HepG2 (cell line): ENCODE data around the gene LRRC15. TPM values are rescaled to one million over a fixed set of nuclear protein-coding genes. Genes with fewer than 3 reads are reported as not detected.
A peak's percentile ranks its signal among the peaks of the same experiment; 100 is the strongest.

Experiments
- ARNT2 ChIP-seq: sonication (generic); formaldehyde crosslinking; IDR thresholded peaks from 2 replicates; pipeline ENCODE4 v1.8.0; 2022; ENCODE audit warnings: mild to moderate bottlenecking, low read depth, missing genetic modification reagents, moderate library complexity
- BORCS8-MEF2B ChIP-seq: sonication (generic); formaldehyde crosslinking; IDR thresholded peaks from 2 replicates; pipeline ENCODE4 v1.8.0; 2022; ENCODE audit warnings: mild to moderate bottlenecking, missing genetic modification reagents
- CHD2 ChIP-seq: IDR thresholded peaks from 2 replicates; pipeline ENCODE4 v1.6.1; 2011; ENCODE audit warnings: low read depth, low read length, improper control_type of control experiment
- FOSL2 ChIP-seq: sonication (generic); formaldehyde crosslinking; IDR thresholded peaks from 2 replicates; pipeline ENCODE4 v1.4.0; 2020; ENCODE audit warnings: missing genetic modification reagents
- HOXA7 ChIP-seq: sonication (generic); formaldehyde crosslinking; IDR thresholded peaks from 2 replicates; pipeline ENCODE4 v1.8.1; 2022; ENCODE audit warnings: mild to moderate bottlenecking, missing genetic modification reagents, moderate library complexity
- HOXA9 ChIP-seq: sonication (generic); formaldehyde crosslinking; IDR thresholded peaks from 2 replicates; pipeline ENCODE4 v1.8.1; 2022; ENCODE audit warnings: missing genetic modification reagents, mild to moderate bottlenecking, moderate library complexity, borderline replicate concordance
- KLF9 ChIP-seq: IDR thresholded peaks from 2 replicates; pipeline ENCODE4 v1.6.1; 2016; ENCODE audit warnings: low read depth
- MAF1 ChIP-seq: sonication (generic); formaldehyde crosslinking; IDR thresholded peaks from 2 replicates; pipeline ENCODE4 v1.5.0; 2020; ENCODE audit warnings: missing genetic modification reagents, borderline replicate concordance
- NBN ChIP-seq: fragments of 450-650 bp; conservative IDR thresholded peaks from 2 replicates; pipeline ENCODE4 v1.6.1; 2017
- NCOA1 ChIP-seq: sonication (generic); formaldehyde crosslinking; IDR thresholded peaks from 2 replicates; pipeline ENCODE4 v1.9.0; 2021; ENCODE audit warnings: missing genetic modification reagents
- NFE2L1 ChIP-seq: sonication (generic); formaldehyde crosslinking; IDR thresholded peaks from 2 replicates; pipeline ENCODE4 v1.4.0; 2020; ENCODE audit warnings: missing genetic modification reagents, mild to moderate bottlenecking, borderline replicate concordance
- NR0B2 ChIP-seq: sonication (generic); formaldehyde crosslinking; IDR thresholded peaks from 2 replicates; pipeline ENCODE4 v1.4.0; 2020; ENCODE audit warnings: mild to moderate bottlenecking, missing genetic modification reagents
- PCBP2 ChIP-seq: fragments of 200-400 bp; formaldehyde crosslinking; optimal IDR thresholded peaks from 2 replicates; pipeline ENCODE3; 2018; ENCODE audit warnings: low read length, low read depth; ENCODE audit not compliant: poor library complexity, severe bottlenecking
- RAD21 ChIP-seq: fragments of 450-650 bp; formaldehyde crosslinking; IDR thresholded peaks from 2 replicates; pipeline ENCODE4 v1.5.0; 2020; ENCODE audit warnings: mild to moderate bottlenecking
- RBFOX2 ChIP-seq: fragments of 200-400 bp; formaldehyde crosslinking; IDR thresholded peaks from 2 replicates; pipeline ENCODE4 v1.6.1; 2017; ENCODE audit warnings: low read depth, mild to moderate bottlenecking, low read length
- SAFB2 ChIP-seq: sonication (generic); formaldehyde crosslinking; IDR thresholded peaks from 2 replicates; pipeline ENCODE4 v1.5.1; 2020; ENCODE audit warnings: missing genetic modification reagents, low read depth, mild to moderate bottlenecking, borderline replicate concordance
- U2AF1 ChIP-seq: fragments of 200-400 bp; formaldehyde crosslinking; optimal IDR thresholded peaks from 2 replicates; pipeline ENCODE3; 2017; ENCODE audit warnings: mild to moderate bottlenecking, low read depth, low read length
- ZBTB3 ChIP-seq: sonication (generic); formaldehyde crosslinking; IDR thresholded peaks from 2 replicates; pipeline ENCODE4 v1.4.0; 2020; ENCODE audit warnings: low read depth, mild to moderate bottlenecking, moderate library complexity, missing genetic modification reagents, borderline replicate concordance
- ZNF230 ChIP-seq: sonication (generic); formaldehyde crosslinking; IDR thresholded peaks from 2 replicates; pipeline ENCODE4 v1.4.0; 2020; ENCODE audit warnings: mild to moderate bottlenecking, missing genetic modification reagents
- ZNF337 ChIP-seq: sonication (generic); formaldehyde crosslinking; IDR thresholded peaks from 2 replicates; pipeline ENCODE4 v1.5.1; 2020; ENCODE audit warnings: missing genetic modification reagents, low read depth, mild to moderate bottlenecking, borderline replicate concordance
- ZNF414 ChIP-seq: sonication (generic); formaldehyde crosslinking; IDR thresholded peaks from 2 replicates; pipeline ENCODE4 v1.5.0; 2020; ENCODE audit warnings: missing genetic modification reagents
- ZNF558 ChIP-seq: sonication (generic); formaldehyde crosslinking; IDR thresholded peaks from 2 replicates; pipeline ENCODE4 v1.9.0; 2022; ENCODE audit warnings: mild to moderate bottlenecking, missing genetic modification reagents, borderline replicate concordance
- ZNF605 ChIP-seq: sonication (generic); formaldehyde crosslinking; IDR thresholded peaks from 2 replicates; pipeline ENCODE4 v1.8.0; 2022; ENCODE audit warnings: mild to moderate bottlenecking, missing genetic modification reagents
- ZNF713 ChIP-seq: sonication (generic); formaldehyde crosslinking; IDR thresholded peaks from 2 replicates; pipeline ENCODE4 v1.4.0; 2020; ENCODE audit warnings: mild to moderate bottlenecking, missing genetic modification reagents
- ZNF775 ChIP-seq: sonication (generic); formaldehyde crosslinking; IDR thresholded peaks from 2 replicates; pipeline ENCODE4 v1.4.0; 2020; ENCODE audit warnings: missing genetic modification reagents, mild to moderate bottlenecking, moderate library complexity, borderline replicate concordance
- ZNF841 ChIP-seq: sonication (generic); formaldehyde crosslinking; IDR thresholded peaks from 2 replicates; pipeline ENCODE4 v1.8.1; 2023; ENCODE audit warnings: missing genetic modification reagents, borderline replicate concordance
- polyA plus RNA-seq, 8 experiments: library from polyadenylated mRNA; depleted of rRNA in 3 of 8; stranded (reverse) in 7 of 8; unstranded in 1 of 8; fragments of >200 nt; fragmentation: Illumina TruSeq in 4 of 8; extraction: Trizol in 4 of 8; gene quantifications; 2 replicates each; pipeline versions ENCODE4 v1.2.1 to v1.2.3, GENCODE V29; 2011 to 2016; ENCODE audit warnings: low read depth in 4 of 8, missing spikeins in 1 of 8, mixed read lengths in 1 of 8; ENCODE audit not compliant: insufficient read depth in 1 of 8
- total RNA-seq, 5 experiments: library from RNA; depleted of rRNA; stranded (reverse); fragments of >200 nt; fragmentation: Illumina TruSeq; extraction: Trizol; gene quantifications; 2 replicates each; pipeline ENCODE4 v1.2.3, GENCODE V29; 2016; ENCODE audit warnings: low read depth in 1 of 5
- TF ChIP-seq, protein P1 (sequence below): IDR thresholded peaks from 2 replicates; pipeline ENCODE4 v1.6.1; 2016; ENCODE audit warnings: control low read depth

The LRRC15 gene
- total and polyA plus RNA-seq, 2 of the 13 experiments (the other 11 are each of a cell fraction or from before 2014, with no cell fraction given): not detected

DNA sequence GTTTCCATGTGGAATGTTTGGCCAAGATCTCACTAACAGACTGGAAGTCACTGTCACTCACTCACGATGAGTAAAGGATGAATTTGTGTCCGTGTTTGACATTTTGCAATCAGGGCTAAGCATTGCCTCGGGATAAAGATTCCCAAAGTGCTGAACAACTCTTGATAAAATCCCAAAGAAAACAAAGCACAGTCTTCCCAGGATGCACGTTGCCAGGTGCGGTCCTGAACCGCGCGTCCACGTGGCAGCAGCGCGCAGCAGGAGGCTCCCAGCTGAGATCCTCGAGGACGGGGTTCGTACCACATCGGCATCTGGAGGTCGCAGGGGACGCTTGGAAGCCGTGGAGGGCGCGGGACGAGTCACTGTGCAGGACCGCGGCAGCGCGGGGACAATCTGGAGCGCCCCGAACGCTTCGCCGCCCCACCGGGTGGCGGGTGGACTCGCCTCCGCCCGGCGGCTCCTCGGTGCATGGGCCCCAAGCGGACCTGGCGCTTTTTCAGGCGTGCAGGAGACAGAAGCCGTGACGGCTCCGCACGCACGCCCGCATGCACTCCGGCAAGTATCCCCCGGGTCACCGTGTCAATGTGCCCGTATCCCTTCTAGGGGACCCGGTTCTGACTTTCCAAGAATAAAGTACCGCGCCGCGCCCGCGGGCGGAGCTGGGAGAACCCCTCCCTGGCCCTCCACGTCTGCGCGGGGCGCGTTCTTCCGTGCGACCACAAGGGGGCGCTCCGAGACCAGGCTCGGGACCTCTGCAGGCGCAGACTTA lies 36.1 kb downstream of the LRRC15 start (continued):
- TF ChIP-seq U2AF1: no peak
- peak; percentile 98 for TF ChIP-seq ZNF605 (CRISPR knock-in tag)
- peak; percentile 88 for TF ChIP-seq ARNT2 (CRISPR knock-in tag)
- TF ChIP-seq ZNF230: peak; percentile 98
- TF ChIP-seq ZNF841 (CRISPR knock-in tag): peak; percentile 93
- TF ChIP-seq MAF1 (CRISPR knock-in tag): 0 out of 2 replicates have a peak, but pooled peaks have one; percentile 10
- peak; percentile 55; the same call in 1 of the 2 replicates for TF ChIP-seq FOSL2
- peak; percentile 83 for TF ChIP-seq ZNF775 (CRISPR knock-in tag)
- TF ChIP-seq ZNF337 (CRISPR knock-in tag): peak; percentile 97; the same call in 1 of the 2 replicates
- peak; percentile 96 for TF ChIP-seq NR0B2
- peak; percentile 88 for TF ChIP-seq HOXA9 (CRISPR knock-in tag)
- TF ChIP-seq NCOA1 (CRISPR knock-in tag): 0 out of 2 replicates have a peak, but pooled peaks have one; percentile 46
- TF ChIP-seq BORCS8-MEF2B (CRISPR knock-in tag): peak; percentile 66
- TF ChIP-seq PCBP2: no peak
- TF ChIP-seq ZBTB3 (CRISPR knock-in tag): peak; percentile 79
- TF ChIP-seq NBN: no peak
- TF ChIP-seq ZNF558: peak; percentile 70; the same call in 1 of the 2 replicates
- peak; percentile 74 for TF ChIP-seq NFE2L1 (CRISPR knock-in tag)
- TF ChIP-seq ZNF713: peak; percentile 96
- peak; percentile 68; the same call in 1 of the 2 replicates for TF ChIP-seq SAFB2 (CRISPR knock-in tag)
- peak; percentile 98 for TF ChIP-seq RAD21 (CRISPR knock-in tag)
- TF ChIP-seq ZNF414 (CRISPR knock-in tag): peak; percentile 84
- peak; percentile 86; the same call in 1 of the 2 replicates for TF ChIP-seq HOXA7 (CRISPR knock-in tag)
- TF ChIP-seq KLF9 (CRISPR knock-in tag): peak; percentile 56; the same call in 1 of the 2 replicates
- peak; percentile 68 for TF ChIP-seq RBFOX2
- TF ChIP-seq CHD2: no peak
- TF ChIP-seq, protein P1, sequence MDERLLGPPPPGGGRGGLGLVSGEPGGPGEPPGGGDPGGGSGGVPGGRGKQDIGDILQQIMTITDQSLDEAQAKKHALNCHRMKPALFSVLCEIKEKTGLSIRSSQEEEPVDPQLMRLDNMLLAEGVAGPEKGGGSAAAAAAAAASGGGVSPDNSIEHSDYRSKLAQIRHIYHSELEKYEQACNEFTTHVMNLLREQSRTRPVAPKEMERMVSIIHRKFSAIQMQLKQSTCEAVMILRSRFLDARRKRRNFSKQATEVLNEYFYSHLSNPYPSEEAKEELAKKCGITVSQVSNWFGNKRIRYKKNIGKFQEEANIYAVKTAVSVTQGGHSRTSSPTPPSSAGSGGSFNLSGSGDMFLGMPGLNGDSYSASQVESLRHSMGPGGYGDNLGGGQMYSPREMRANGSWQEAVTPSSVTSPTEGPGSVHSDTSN (CRISPR knock-in tag): no peak
